Tibial nerve (tissue), 4 donors: ENCODE measurements around the gene CFAP54.

Experiments used
- CTCF ChIP-seq, 5 experiments: fragments of 200-600 bp in 3 of 5; fragments of 450-650 bp in 2 of 5; sonication (generic) in 3 of 5; IDR thresholded peaks; one replicate each; pipeline ENCODE4 v1.5.1; 2016 to 2019; ENCODE audit warnings: antibody characterized with exemption in 5 of 5, mild to moderate bottlenecking in 3 of 5, moderate library complexity in 2 of 5
- EP300 ChIP-seq, 2 donors: sonication (generic); formaldehyde crosslinking; IDR thresholded peaks; one replicate each; pipeline ENCODE4 v1.6.1; 2017; ENCODE audit warnings: antibody characterized with exemption in 2 of 2, mild to moderate bottlenecking in 1 of 2
- POLR2A ChIP-seq, 2 donors: fragments of 450-650 bp; IDR thresholded peaks; one replicate each; pipeline ENCODE4 v1.6.1; 2017; ENCODE audit warnings: antibody characterized with exemption in 2 of 2, mild to moderate bottlenecking in 2 of 2, moderate library complexity in 2 of 2

- no peak for TF ChIP-seq CTCF (IDR thresholded peaks at IDR 0.05)
- TF ChIP-seq POLR2A (IDR thresholded peaks at IDR 0.05) = no peak
- TF ChIP-seq EP300 (IDR thresholded peaks at IDR 0.05) = no peak
Measured at GRCh38 chr12:96687719-96688118, 198.3 kb downstream of the CFAP54 start.
